Measurements from ENCODE around the gene CLSTN3.

The CLSTN3 gene

DNA sequence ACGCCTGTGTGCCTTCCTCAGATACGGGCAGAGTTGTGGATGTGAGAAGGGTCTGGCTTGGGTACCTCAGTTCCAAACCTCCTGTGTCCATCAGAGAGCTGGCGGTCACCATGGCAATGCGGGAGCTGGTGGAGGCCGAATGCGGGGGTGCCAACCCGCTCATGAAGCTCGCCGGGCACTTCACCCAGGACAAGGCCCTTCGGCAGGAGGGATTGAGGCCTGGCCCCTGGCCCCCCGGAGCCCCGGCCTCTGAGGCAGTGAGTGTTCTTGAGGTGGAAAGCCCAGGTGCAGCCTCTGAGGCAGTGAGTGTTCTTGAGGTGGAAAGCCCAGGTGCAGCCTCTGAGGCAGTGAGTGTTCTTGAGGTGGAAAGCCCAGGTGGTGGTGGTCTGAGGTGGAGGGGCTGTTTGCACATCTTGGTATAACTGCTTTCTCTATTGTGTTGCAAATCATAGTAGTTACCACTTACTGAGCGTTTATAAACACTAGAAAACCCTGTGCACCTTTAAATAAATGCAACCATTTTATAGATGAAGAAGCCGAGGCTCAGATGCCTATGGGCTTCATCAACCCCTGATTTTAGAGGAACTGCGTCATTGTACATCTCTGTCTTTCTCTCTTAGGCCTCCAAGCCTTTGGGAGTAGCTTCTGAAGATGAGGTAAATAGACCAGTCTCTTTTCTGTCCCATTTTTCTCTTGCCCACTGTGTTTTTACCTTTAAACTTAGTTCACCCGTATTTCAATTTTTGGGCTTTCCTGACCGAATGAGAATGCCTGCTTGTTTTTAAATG is 60.3 kb downstream of the CLSTN3 start:
- Histone ChIP-seq H3K9me3 (ENCODE audit: control insufficient read depth, insufficient read depth, low read length) (no peaks in the 10 kb centered on the region), H3K36me3 (ENCODE audit: control insufficient read depth, insufficient read depth, low read length) (peaks cover 40% of the 10 kb centered on the region), H3K4me1 (ENCODE audit: control insufficient read depth, insufficient read depth, low read length) (peaks cover 15% of the 10 kb centered on the region), H3K4me3 (ENCODE audit: low read depth, low read length) (peak overlapping the region; percentile 79), H3K27me3 (ENCODE audit: control insufficient read depth, insufficient read depth, low read length) (no peaks in the 10 kb centered on the region), H3K9ac (ENCODE audit: low read depth, low read length) (peak overlapping the region; percentile 59), H3K27ac (ENCODE audit: low read depth, low read length) (no peak overlapping the region)

DNA sequence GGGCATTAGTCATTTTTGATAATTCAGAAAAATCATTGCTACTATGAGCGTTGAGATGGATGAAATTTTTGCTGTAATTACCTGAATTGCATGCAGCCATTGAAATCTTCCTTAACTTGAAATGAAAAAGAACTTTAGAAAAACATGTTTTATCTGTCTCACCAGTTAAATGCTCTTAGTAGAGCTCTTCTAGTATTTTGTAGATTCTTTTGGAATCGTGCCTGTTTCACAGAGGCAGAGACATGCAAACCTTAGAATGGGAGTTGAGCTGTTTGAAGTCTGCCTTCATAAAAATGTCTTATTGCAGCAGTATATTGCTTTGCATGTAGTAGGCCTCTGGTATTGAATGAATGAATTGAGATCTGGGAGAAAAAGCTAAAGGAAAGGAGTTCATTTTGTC is 63.5 kb downstream of the CLSTN3 start:
- Histone ChIP-seq H3K27me3 (ENCODE audit: control insufficient read depth, insufficient read depth, low read length) (no peaks in the 10 kb centered on the region), H3K4me3 (ENCODE audit: low read depth, low read length) (no peak overlapping the region), H3K9me3 (ENCODE audit: control insufficient read depth, insufficient read depth, low read length) (peaks cover 2% of the 10 kb centered on the region; the same call in 1 of the 2 replicates), H3K27ac (ENCODE audit: low read depth, low read length) (no peak overlapping the region), H3K36me3 (ENCODE audit: control insufficient read depth, insufficient read depth, low read length) (peaks cover 53% of the 10 kb centered on the region), H3K9ac (ENCODE audit: low read depth, low read length) (no peak overlapping the region), H3K4me1 (ENCODE audit: control insufficient read depth, insufficient read depth, low read length) (peaks cover 9% of the 10 kb centered on the region)

DNA sequence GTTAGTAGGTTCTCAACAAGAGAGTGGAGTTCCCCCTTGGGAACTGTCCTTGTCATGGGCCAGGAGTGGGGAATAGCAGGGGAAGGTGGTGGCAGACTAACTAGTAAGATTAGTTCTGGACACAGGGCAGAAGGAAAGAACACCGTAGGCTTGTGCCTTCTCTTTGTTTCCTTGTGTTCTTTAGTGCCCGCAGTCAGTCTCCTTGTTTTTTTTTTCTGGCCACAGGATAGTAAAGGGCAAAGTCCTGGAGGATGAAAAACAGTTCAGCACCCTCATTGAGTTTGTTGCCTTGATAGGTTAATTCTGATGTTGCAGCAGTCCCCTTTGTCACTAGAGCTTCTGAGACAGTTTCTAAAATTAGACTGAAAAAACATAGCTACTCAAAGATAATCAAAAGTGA is 67.7 kb downstream of the CLSTN3 start:
- H3K9me3 ChIP-seq (ENCODE audit: control insufficient read depth, insufficient read depth, low read length) = peaks cover 9% of the 10 kb centered on the region
- peaks cover 60% of the 10 kb centered on the region for H3K36me3 ChIP-seq (ENCODE audit: control insufficient read depth, insufficient read depth, low read length)
- H3K9ac ChIP-seq (ENCODE audit: low read depth, low read length) = no peak overlapping the region
- H3K4me1 ChIP-seq (ENCODE audit: control insufficient read depth, insufficient read depth, low read length) = no peaks in the 10 kb centered on the region
- H3K4me3 ChIP-seq (ENCODE audit: low read depth, low read length) = no peak overlapping the region
- H3K27me3 ChIP-seq (ENCODE audit: control insufficient read depth, insufficient read depth, low read length) = no peaks in the 10 kb centered on the region
- no peak overlapping the region for H3K27ac ChIP-seq (ENCODE audit: low read depth, low read length)

DNA sequence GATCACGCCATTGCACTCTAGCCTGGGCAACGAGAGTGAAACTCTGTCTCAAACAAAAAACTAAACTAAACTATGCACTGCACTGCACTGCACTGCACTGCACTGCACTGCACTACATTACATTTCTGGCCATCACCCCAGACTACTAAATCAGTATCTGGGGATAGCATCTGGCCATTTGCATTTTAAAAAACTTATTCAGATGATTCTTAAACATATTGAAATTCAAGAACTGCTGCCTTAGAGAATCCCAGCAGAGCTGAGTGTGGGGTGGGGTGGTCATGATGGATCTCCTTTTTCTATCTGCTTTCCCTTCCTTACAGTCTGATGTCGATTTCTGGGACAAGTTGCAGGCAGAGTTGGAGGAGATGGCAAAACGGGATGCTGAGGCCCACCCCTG is 72.9 kb downstream of the CLSTN3 start:
- Histone ChIP-seq H3K9ac (ENCODE audit: low read depth, low read length) (no peak overlapping the region), H3K27me3 (ENCODE audit: control insufficient read depth, insufficient read depth, low read length) (no peaks in the 10 kb centered on the region), H3K4me1 (ENCODE audit: control insufficient read depth, insufficient read depth, low read length) (no peaks in the 10 kb centered on the region), H3K4me3 (ENCODE audit: low read depth, low read length) (no peak overlapping the region), H3K36me3 (ENCODE audit: control insufficient read depth, insufficient read depth, low read length) (peaks cover 82% of the 10 kb centered on the region), H3K9me3 (ENCODE audit: control insufficient read depth, insufficient read depth, low read length) (peaks cover 9% of the 10 kb centered on the region), H3K27ac (ENCODE audit: low read depth, low read length) (no peak overlapping the region)

- Histone ChIP-seq H3K9ac (ENCODE audit: low read depth, low read length) (no peak overlapping the region), H3K9me3 (ENCODE audit: control insufficient read depth, insufficient read depth, low read length) (peaks cover 6% of the 10 kb centered on the region), H3K36me3 (ENCODE audit: control insufficient read depth, insufficient read depth, low read length) (peaks cover 93% of the 10 kb centered on the region), H3K4me3 (ENCODE audit: low read depth, low read length) (no peak overlapping the region), H3K27me3 (ENCODE audit: control insufficient read depth, insufficient read depth, low read length) (no peaks in the 10 kb centered on the region), H3K27ac (ENCODE audit: low read depth, low read length) (no peak overlapping the region), H3K4me1 (ENCODE audit: control insufficient read depth, insufficient read depth, low read length) (no peaks in the 10 kb centered on the region)
Observed at GRCh38 chr12:7205091-7205490, 74.9 kb downstream of the CLSTN3 start.

DNA sequence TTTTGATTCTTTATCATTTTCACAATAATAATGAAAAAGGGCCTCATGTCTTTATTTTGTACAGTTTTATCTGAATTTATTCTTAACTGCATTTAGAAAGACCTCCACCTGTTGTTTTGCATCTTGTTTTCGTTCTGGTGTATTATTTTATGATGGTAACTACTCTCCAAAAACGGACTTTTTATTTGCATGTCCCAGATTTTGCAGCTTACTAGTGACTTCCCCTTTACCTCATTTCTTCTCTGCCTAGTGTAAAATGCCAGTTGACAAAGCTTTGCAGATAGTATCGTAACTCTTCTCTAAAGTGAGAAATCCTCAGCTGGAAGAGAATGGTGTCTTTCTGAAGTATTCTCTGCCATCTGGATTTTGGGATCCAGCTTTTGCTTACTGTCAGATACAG is 76.5 kb downstream of the CLSTN3 start:
- Histone ChIP-seq H3K27me3 (ENCODE audit: control insufficient read depth, insufficient read depth, low read length) (no peaks in the 10 kb centered on the region), H3K9ac (ENCODE audit: low read depth, low read length) (no peak overlapping the region), H3K4me3 (ENCODE audit: low read depth, low read length) (no peak overlapping the region), H3K9me3 (ENCODE audit: control insufficient read depth, insufficient read depth, low read length) (peaks cover 7% of the 10 kb centered on the region; the same call in 1 of the 2 replicates), H3K36me3 (ENCODE audit: control insufficient read depth, insufficient read depth, low read length) (peaks cover 98% of the 10 kb centered on the region), H3K27ac (ENCODE audit: low read depth, low read length) (no peak overlapping the region), H3K4me1 (ENCODE audit: control insufficient read depth, insufficient read depth, low read length) (no peaks in the 10 kb centered on the region)

DNA sequence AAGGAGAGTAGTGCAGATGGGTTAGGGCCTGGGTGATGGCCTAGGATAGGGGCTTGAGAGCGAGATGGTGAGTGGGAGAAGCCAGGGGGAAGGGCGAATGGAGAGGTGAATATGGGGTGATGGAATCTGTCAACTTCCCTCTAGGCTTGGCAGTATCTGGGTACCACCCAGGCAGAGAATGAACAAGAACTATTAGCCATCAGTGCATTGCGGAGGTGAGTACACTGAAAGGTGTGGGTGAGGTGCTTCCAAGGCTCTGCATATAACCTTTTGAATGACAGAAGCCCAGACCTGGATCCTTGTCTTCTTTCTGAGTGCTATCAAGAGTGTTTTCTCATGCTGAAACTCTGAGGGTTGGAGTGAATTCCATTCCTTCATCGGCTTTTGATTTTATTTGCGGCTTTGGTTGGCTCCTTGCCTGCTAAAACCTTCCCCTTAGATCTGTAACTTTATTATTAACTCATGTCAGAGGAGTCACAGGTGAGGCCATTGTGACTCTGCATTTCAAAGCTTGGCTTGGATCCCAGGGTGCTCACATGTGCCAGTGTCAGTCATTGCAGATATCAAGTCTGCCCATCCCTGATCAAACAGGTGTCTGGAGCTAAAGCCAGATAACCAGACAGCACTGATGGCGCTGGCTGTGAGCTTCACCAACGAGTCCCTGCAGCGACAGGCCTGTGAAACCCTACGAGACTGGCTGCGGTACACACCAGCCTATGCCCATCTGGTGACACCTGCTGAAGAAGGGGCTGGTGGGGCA is 77.9 kb downstream of the CLSTN3 start:
- H3K4me1 ChIP-seq (ENCODE audit: control insufficient read depth, insufficient read depth, low read length) = no peaks in the 10 kb centered on the region
- no peak overlapping the region for H3K27ac ChIP-seq (ENCODE audit: low read depth, low read length)
- no peaks in the 10 kb centered on the region for H3K27me3 ChIP-seq (ENCODE audit: control insufficient read depth, insufficient read depth, low read length)
- peaks cover 14% of the 10 kb centered on the region; the same call in 1 of the 2 replicates for H3K9me3 ChIP-seq (ENCODE audit: control insufficient read depth, insufficient read depth, low read length)
- H3K4me3 ChIP-seq (ENCODE audit: low read depth, low read length) = no peak overlapping the region
- H3K36me3 ChIP-seq (ENCODE audit: control insufficient read depth, insufficient read depth, low read length) = peaks cover 94% of the 10 kb centered on the region
- no peak overlapping the region for H3K9ac ChIP-seq (ENCODE audit: low read depth, low read length)

Measured in HUES48 (cell line).